ENCODE results near the gene ICOSLG. TPM values are rescaled to one million over a fixed set of nuclear protein-coding genes. Genes with fewer than 3 reads are reported as not detected.
A peak's percentile ranks its signal among the peaks of the same experiment; 100 is the strongest.
"Not testable (repeated sequence)": the region's sequence is repeated elsewhere in the genome, so short reads cannot be mapped to it uniquely, and the experiment has no call there.

Gene ICOSLG, protein sequence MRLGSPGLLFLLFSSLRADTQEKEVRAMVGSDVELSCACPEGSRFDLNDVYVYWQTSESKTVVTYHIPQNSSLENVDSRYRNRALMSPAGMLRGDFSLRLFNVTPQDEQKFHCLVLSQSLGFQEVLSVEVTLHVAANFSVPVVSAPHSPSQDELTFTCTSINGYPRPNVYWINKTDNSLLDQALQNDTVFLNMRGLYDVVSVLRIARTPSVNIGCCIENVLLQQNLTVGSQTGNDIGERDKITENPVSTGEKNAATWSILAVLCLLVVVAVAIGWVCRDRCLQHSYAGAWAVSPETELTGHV
- 0.45 and 0.51 TPM in 2 replicates for total RNA-seq (2016; rRNA removed; fragmentation: Illumina TruSeq; extraction: Trizol)
- 0.35 and 0.40 TPM in 2 replicates for total RNA-seq (2016; cell fraction: cytosol; rRNA removed; fragmentation: Illumina TruSeq; extraction: Trizol; ENCODE audit: low read depth)
- 0.56 and 0.64 TPM in 2 replicates for total RNA-seq (2016; cell fraction: insoluble cytoplasmic fraction; rRNA removed; fragmentation: Illumina TruSeq; extraction: Trizol)
- 0.68 and 0.72 TPM in 2 replicates for total RNA-seq (2016; cell fraction: membrane; rRNA removed; fragmentation: Illumina TruSeq; extraction: Trizol)
- 1.1 and 1.4 TPM in 2 replicates for total RNA-seq (2016; cell fraction: nucleus; rRNA removed; fragmentation: Illumina TruSeq; extraction: Trizol)
- 1.3 and 2.9 TPM in 2 replicates for polyA plus RNA-seq (2011; rRNA removed)
- polyA plus RNA-seq (2011; cell fraction: cytosol; rRNA removed): 0.89 and 1.0 TPM in 2 replicates
- polyA plus RNA-seq (2011; cell fraction: nucleus; rRNA removed): 3.2 and 5.2 TPM in 2 replicates
- polyA plus RNA-seq (2012): 1.7 and 3.3 TPM in 2 replicates
- polyA plus RNA-seq (2016; cell fraction: cytosol; fragmentation: Illumina TruSeq; extraction: Trizol; ENCODE audit: low read depth): 0.43 and 0.44 TPM in 2 replicates
- 0.75 and 1.0 TPM in 2 replicates for polyA plus RNA-seq (2016; cell fraction: insoluble cytoplasmic fraction; fragmentation: Illumina TruSeq; extraction: Trizol; ENCODE audit: low read depth)
- 0.55 and 0.57 TPM in 2 replicates for polyA plus RNA-seq (2016; cell fraction: membrane; fragmentation: Illumina TruSeq; extraction: Trizol; ENCODE audit: low read depth)
- 2.5 and 3.0 TPM in 2 replicates for polyA plus RNA-seq (2016; cell fraction: nucleus; fragmentation: Illumina TruSeq; extraction: Trizol; ENCODE audit: insufficient read depth, low read depth)
- 3.6 and 4.8 TPM in 2 replicates for polyA minus RNA-seq (2011; rRNA and poly(A)+ RNA removed; ENCODE audit: low replicate concordance)
- 0.79 and 2.8 TPM in 2 replicates for polyA minus RNA-seq (2011; cell fraction: cytosol; rRNA and poly(A)+ RNA removed)
- polyA minus RNA-seq (2011; cell fraction: nucleus; rRNA and poly(A)+ RNA removed): 1.4 and 2.4 TPM in 2 replicates
- not detected for Bru-seq, nascent RNA
- BruChase-seq, experiment 1, labeled RNA remaining after a 6-hour chase: percentile 9 among the genes with signal in this experiment
- BruChase-seq, experiment 2, labeled RNA remaining after a 2-hour chase: not detected
- long read RNA-seq, experiment 1, partial matches to known transcripts: 0 of 2 reads
- long read RNA-seq, experiment 1, other reads (novel, unspliced or antisense): 2 of 2 reads
- long read RNA-seq, experiment 2, partial matches to known transcripts: 0 of 4 reads
- long read RNA-seq, experiment 2, other reads (novel, unspliced or antisense): 4 of 4 reads

- FAIRE-seq; in situ Hi-C loops (cut with HindIII; ENCODE audit: extremely low pct_ligation_motif_present, low pct_unique_long_range_greater_than_20kb); BruUV-seq (replicated peaks); H3K4me1 ChIP-seq (ENCODE audit: insufficient read depth, low read length); H3K9me3 ChIP-seq (ENCODE audit: low read length); H4K20me1 ChIP-seq (ENCODE audit: insufficient read depth, low read length); H3K4me3 ChIP-seq (replicated peaks in 1 of 3; ENCODE audit: insufficient read depth in 1 of 3, low read depth in 2 of 3, low read length in 3 of 3); H3K27me3 ChIP-seq (ENCODE audit: control insufficient read depth in 1 of 2, insufficient read depth in 2 of 2, low read length in 2 of 2); H3K79me2 ChIP-seq (ENCODE audit: insufficient read depth, low read length); DNase-seq (ENCODE audit: low spot score); POLR2A ChIA-PET; CTCF ChIA-PET (ENCODE audit: low intra/inter-chr PET ratio, low total read pairs); H3K27ac ChIP-seq (ENCODE audit: extremely low read length, insufficient read depth, low read length); H3K9ac ChIP-seq (ENCODE audit: insufficient read depth, low read depth, low read length); H3K4me2 ChIP-seq (ENCODE audit: low read depth, low read length); H2AFZ ChIP-seq (ENCODE audit: low read length); H3K36me3 ChIP-seq (replicated peaks in 1 of 2; ENCODE audit: control insufficient read depth in 1 of 2, insufficient read depth in 2 of 2, low read length in 2 of 2); intact Hi-C loops (cut with micrococcal nuclease; ENCODE audit: unreplicated experiment): not testable (repeated sequence)
- peak; percentile 74 for ATAC-seq
- WGBS (ENCODE audit: low lambda C conversion rate): no CpG with 5 or more reads among the region's 53 CpGs
These were observed at the start of gene ICOSLG for GRCh38 chr21:44240842-44241241. Gene ICOSLG, minus strand, starts transcription at chr21:44240943. Its CDS starts 126 bp downstream, at chr21:44240817.

- no peaks in the 10 kb centered on the region for H4K20me1 ChIP-seq (ENCODE audit: insufficient read depth, low read length)
- ATAC-seq (no peak), FAIRE-seq (no peak), DNase-seq (ENCODE audit: low spot score) (no peak)
- H3K27me3 ChIP-seq (ENCODE audit: control insufficient read depth in 1 of 2, insufficient read depth in 2 of 2, low read length in 2 of 2): peaks cover 6 to 57% of the 10 kb centered on the region in 2 experiments
- no peak overlapping the region for H2AFZ ChIP-seq (ENCODE audit: low read length)
- H3K9me3 ChIP-seq (ENCODE audit: low read length): no peaks in the 10 kb centered on the region
- H3K4me2 ChIP-seq (ENCODE audit: low read depth, low read length): no peak overlapping the region
- H3K4me3 ChIP-seq (replicated peaks in 1 of 3; ENCODE audit: insufficient read depth in 1 of 3, low read depth in 2 of 3, low read length in 3 of 3): no peak overlapping the region
- BruUV-seq (replicated peaks): no TSS peak
- no peaks in the 10 kb centered on the region for H3K79me2 ChIP-seq (ENCODE audit: insufficient read depth, low read length)
- in situ Hi-C loops (cut with HindIII; ENCODE audit: extremely low pct_ligation_motif_present, low pct_unique_long_range_greater_than_20kb) (no loop called here), intact Hi-C loops (cut with micrococcal nuclease; ENCODE audit: unreplicated experiment) (no loop called here)
- H3K27ac ChIP-seq (ENCODE audit: extremely low read length, insufficient read depth, low read length): no peak overlapping the region
- H3K36me3 ChIP-seq (replicated peaks in 1 of 2; ENCODE audit: control insufficient read depth in 1 of 2, insufficient read depth in 2 of 2, low read length in 2 of 2): no peaks in the 10 kb centered on the region
- peaks cover 3% of the 10 kb centered on the region; the same call in 1 of the 2 replicates for H3K4me1 ChIP-seq (ENCODE audit: insufficient read depth, low read length)
- POLR2A ChIA-PET: no interaction called here
- CTCF ChIA-PET (ENCODE audit: low intra/inter-chr PET ratio, low total read pairs): no interaction called here
- no peak overlapping the region for H3K9ac ChIP-seq (ENCODE audit: insufficient read depth, low read depth, low read length)
- WGBS (ENCODE audit: low lambda C conversion rate): 0% methylated on average over 6 of the region's 24 CpGs
- TF ChIP-seq, protein P1, sequence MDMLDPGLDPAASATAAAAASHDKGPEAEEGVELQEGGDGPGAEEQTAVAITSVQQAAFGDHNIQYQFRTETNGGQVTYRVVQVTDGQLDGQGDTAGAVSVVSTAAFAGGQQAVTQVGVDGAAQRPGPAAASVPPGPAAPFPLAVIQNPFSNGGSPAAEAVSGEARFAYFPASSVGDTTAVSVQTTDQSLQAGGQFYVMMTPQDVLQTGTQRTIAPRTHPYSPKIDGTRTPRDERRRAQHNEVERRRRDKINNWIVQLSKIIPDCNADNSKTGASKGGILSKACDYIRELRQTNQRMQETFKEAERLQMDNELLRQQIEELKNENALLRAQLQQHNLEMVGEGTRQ (IDR thresholded peaks at IDR 0.05; ENCODE audit: low read depth, low read length): no peak
- TF ChIP-seq, protein P1 (CRISPR knock-in tag; IDR thresholded peaks at IDR 0.05; ENCODE audit: borderline replicate concordance): no peak
- TF ChIP-seq RXRB (CRISPR knock-in tag; IDR thresholded peaks at IDR 0.05; ENCODE audit: borderline replicate concordance): no peak
- no peak for TF ChIP-seq ZSCAN30 (CRISPR knock-in tag; IDR thresholded peaks at IDR 0.05)
- TF ChIP-seq ZNF33A (CRISPR knock-in tag; IDR thresholded peaks at IDR 0.05; ENCODE audit: borderline replicate concordance): no peak
- TF ChIP-seq ZNF598 (CRISPR knock-in tag; IDR thresholded peaks at IDR 0.05; ENCODE audit: borderline replicate concordance): no peak
- no peak for TF ChIP-seq SOX5 (CRISPR knock-in tag; IDR thresholded peaks at IDR 0.05; ENCODE audit: borderline replicate concordance)
- no peak for TF ChIP-seq SP140L (CRISPR knock-in tag; IDR thresholded peaks at IDR 0.05; ENCODE audit: borderline replicate concordance)
These were observed 48.8 kb upstream of the ICOSLG start for GRCh38 chr21:44289381-44290010.
